Islet precursor cell (in vitro differentiated cells): ENCODE data around the gene MCC.
A peak's percentile ranks its signal among the peaks of the same experiment; 100 is the strongest.
"Not testable (repeated sequence)": the region's sequence is repeated elsewhere in the genome, so short reads cannot be mapped to it uniquely, and the experiment has no call there.

Experiments used
- DNase-seq: peaks from one replicate; pipeline ENCODE4 v3.0.0-alpha.2; 2018

Gene MCC

DNA sequence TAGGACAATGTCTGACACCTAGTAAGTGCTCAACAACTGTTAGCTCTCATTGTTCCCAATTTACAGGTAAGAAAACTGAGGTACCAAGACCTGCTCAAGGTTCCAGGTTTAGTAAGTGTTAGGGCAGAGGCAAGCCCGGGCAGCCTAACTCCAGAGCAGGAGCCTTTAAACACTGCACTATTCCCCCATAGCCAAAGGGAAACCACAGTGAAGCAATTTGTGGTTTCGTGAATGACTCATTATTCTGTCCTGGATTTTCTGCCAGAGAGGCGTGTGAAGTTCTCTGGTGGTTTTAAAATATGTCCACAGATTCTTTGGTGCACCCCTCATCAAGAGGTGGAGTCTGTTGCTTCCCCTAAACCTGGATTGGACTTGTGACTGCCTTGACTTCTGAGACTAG lies 1.0 kb upstream of the MCC start:
- peak; percentile 93 for DNase-seq

DNA sequence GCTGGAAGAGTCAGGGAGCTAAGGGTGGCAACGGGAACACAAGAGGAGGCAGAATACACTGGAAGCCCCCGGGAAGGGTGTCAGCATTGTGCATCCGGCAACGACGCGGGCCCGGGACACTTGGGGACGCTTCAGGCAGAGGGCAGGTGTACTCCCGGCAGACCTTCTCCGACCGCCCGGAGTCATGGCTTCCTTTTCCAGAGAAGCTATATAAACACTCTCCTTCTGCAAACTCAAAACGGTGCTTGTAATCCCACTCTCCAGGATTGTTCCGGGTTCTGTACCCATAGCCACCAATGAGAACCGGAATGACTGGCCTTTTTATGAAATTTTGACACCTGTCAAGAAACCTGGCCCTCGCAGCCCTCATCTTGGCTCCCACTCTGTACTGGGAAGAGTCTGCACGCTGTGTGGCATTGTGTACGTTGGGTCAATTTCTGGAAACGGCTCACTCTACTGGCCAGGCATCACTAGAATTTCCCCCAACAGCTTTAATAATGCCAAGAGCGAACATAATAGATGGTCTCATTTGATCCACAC lies 462 bp upstream of the MCC start:
- no peak for DNase-seq

DNA sequence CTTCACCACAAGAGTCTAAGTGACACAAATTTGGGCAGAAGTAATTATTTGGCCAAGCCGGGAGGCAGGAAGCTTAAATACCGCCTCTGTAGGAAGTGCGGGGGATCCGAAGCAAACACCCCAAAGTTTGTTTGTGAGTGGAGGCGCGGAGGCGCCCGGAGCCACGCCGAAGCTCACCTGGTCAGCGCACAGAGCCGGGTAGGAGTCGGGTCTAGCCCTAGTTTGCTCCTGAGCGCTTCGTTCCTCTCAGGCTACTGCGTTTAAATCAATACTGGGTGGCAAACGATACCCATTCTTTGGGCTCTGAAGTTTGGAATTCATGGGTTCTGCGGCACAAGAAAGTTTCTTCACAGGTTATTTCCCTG lies 855 bp downstream of the MCC start:
- peak; percentile 62 for DNase-seq

DNA sequence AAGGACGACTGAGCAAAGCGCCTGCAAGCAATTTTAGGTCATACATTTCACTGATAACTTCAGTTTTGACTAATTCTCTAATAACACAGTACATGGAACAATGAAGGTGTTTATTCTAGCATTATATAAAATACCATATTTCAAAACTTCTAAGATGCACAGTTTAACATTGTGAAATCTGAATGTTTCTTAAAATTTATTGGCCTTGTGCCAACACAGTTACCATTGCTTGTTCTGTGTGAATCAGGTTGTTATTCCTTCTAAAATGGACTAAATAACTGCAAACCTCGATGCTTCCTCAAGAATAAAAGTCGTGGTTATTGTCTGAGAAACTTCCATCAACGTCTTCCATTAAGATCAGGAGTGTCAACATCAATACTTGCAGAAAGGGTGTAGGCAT lies 8.0 kb downstream of the MCC start:
- no peak for DNase-seq

DNA sequence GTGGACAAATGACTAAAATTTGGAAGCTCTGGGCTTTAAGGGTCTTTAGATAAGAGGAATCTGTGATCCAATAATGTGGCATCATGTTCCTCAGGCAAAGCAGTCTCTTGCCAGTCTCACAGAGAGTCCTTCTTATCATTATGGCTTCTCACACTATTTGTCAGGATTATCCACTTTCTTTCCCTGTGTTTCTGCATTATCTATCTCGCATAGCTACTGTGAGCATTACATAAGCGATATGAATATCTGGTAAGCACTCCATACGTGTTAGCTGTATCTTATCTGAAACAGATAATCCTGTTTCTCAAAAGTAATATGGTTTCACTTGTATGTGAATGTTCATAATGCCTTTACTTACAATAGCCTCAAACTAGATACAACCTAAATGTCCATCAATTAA lies 9.6 kb downstream of the MCC start:
- no peak for DNase-seq

DNA sequence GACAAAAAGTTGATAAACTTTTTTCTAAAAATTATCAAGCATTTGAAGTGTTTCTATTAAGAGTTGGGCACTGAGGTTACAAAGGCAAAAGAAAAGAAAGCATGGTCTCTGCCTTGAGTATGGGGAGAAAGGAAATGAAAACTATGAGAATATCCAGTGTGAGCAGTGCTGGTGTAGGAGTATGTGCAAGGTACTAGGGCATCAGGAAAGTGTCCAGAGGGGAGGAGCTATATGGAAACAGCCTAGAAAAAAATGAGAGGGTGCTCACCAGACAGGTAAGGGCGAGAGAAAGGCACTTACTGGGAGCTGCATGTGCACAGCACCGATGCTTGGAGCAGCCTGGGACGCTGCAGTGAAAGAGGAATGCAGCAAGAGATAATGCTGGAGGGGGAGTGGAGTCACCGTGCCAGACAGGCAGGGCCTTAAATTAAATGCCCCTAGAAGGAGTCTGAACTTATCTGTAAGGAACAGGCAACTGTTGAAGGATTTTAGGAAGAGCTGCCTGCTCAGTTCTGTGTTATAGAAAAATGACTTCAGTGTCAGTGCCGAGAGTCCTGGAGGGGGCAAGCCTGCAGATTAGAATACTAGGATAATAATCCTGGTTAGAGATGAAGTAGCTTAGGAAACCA lies 14.0 kb downstream of the MCC start:
- peak; percentile 63 for DNase-seq

DNA sequence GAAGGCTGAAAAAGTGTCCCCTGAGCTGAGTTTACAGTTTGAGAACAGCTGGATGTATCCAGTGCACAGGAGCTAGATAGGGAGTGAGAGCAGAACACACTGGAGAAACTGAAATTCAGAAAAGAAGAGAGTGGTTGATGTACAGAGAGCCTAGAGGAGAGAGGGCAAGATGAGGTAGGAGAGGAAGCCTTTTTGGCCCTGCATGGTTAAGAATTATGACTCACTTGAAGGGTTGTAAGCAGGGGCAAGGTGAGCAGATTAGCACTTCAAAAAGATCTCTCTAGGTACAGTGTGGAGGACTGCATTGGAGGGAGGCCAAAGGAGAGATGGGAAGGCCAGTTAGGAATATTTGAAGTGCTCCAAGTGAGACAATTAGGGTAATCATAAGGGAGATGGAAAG lies 25.2 kb downstream of the MCC start:
- no peak for DNase-seq

DNA sequence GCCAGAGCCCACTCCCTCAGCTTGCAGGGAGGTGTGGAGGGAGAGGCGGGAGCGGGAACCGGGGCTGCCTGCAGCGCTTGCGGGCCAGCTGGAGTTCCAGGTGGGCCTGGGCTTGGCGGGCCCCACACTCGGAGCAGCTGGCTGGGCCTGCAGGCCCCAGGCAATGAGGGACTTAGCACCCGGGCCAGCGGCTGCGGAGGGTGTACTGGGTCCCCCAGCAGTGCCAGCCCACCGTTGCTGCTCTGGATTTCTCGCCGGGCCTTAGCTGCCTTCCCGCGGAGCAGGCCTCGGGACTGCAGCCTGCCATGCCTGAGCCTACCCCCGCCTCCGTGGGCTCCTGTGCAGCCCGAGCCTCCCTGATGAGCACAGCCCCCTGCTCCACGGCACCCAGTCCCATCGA lies 31.1 kb downstream of the MCC start:
- DNase-seq, result not testable (repeated sequence)

DNA sequence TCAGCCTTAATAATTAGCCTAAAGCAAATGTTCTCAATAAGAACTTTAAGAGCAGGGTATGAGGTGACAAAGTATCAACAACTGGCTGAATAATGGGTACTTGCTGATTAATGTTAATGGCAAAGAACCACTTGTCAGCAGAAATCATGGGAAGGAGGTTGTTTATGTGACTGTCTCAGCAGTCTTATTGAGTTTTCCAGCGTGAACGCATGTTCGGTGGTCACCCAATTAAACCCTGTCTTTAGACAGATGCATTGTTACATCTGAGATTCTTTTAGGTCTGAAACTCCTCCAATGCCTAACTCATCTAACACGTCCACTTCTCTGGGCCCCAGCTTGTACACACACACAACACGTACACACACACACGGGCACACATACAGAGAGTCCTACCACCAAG lies 35.3 kb downstream of the MCC start:
- no peak for DNase-seq

DNA sequence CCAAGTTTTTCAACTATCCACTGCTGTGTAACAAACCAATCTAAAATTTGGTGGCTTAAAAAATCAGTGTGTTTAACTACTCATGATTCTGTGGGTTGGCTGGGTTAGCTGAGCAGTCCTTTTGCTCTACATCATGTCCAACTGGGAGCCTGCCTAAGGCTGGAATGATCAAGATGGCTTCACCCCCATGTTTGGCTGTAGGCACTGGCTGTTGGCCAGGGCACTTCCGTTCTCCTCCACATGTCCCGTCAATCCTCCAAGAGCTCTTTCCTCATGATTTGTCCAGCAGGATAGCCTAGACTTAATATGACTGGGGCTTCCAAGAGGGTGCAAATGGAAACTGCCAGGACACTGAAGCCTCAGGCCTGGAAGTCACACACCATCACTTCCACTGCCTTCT lies 36.5 kb downstream of the MCC start:
- DNase-seq, result no peak

DNA sequence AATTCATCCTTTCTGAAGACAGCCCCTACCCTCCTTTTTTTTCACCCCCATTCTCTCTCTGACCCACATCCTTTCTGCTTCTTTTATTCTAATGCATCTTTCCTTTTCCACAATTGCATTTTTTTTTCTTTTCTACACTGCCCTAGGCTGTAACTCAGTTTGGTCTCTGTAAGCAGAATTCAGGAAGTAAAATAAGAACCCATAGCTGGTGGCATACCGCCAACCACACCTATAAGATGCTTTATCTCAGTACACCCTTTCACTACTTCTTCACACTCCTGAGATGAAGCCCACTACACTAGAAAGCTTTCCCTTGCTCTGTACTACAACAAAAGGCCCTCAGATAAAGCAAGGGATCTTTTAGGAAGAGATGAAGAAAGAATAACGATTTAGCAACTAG lies 37.3 kb downstream of the MCC start:
- no peak for DNase-seq

DNA sequence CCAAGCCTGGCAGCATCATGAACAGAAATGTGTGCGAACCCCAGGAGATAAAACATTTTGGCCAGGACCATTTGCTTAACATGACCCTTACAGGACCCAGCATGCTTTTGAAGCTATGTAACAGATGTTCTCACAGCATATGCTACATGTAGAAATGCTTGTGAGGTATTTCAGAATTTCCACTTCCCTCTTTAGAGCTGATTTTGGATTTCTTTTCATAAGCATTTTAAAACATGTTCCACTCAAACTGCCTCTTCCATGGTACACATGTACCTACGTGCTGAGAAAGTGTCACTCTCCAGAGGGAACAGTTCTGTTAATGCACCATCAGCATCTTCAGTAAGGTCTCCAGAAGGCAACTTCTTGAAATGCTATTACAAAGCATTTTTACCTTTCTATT lies 37.8 kb downstream of the MCC start:
- no peak for DNase-seq

DNA sequence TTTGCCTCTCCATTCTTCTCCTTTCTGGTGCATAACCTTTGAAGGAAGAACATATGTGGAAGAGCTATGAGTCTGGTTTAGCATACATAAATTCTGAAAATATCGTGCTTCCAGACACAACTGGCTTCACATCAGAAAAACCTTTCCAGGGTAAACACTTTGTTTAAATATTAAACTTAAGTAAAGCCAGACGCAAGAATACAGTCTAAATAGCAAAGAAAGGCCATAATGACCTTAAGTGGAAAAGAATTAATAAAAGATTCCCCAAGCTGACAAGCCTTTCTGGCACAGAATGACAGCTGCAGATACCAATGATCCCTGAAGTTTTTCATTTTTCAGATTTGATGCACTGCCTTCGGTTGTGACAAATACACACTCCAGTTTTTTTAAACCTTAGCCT lies 40.0 kb downstream of the MCC start:
- DNase-seq, result no peak

DNA sequence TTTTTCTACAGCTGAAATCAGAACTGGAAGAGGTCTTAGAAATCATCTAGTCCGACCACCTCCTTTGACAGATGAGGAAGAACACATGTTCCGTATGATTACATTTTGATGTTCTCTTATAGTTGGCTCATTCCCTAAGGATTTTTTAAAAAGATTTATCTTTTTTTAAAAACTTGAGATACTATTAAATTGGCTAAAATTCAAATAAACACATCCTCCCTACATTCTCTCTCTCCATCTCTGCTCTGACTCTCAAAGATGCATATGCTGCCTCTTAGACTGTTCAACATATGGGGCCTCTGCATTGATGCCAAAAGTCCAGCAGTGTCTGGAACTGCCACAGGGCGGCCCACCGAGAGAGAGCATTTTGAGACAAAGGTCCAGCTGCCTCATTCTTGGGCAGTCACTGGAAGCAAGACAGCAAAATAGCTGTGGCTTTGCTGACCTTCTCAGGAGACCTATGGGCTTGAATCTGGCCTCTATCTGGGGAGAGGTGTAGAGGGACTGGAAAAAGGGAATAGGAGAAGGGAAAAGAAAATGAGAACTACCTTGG lies 40.7 kb downstream of the MCC start:
- DNase-seq, result peak; percentile 74

DNA sequence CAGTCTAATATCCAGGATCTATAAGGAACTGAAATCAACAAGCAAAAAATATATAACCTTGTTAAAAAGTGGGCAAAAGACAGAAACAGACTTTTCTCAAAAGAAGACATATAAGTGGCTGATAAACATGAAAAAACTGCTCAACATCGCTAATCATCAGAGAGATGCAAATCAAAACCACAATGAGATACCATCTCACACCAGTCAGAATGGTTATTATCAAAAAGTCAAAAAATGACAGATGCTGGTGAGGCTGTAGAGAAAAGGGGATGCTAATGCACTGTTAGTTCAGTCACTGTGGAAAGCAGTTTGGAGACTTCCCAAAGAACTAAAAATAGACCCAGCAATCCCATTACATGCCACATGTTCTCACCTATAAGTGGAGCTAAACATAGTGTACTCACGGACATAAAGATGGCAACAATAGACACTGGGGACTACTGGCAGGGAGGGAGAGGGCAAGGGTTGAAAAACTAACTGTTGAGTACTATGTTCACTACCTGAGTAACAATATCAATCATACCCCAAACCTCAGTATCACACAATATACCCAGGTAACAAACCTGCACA lies 41.8 kb downstream of the MCC start:
- DNase-seq, result no peak

DNA sequence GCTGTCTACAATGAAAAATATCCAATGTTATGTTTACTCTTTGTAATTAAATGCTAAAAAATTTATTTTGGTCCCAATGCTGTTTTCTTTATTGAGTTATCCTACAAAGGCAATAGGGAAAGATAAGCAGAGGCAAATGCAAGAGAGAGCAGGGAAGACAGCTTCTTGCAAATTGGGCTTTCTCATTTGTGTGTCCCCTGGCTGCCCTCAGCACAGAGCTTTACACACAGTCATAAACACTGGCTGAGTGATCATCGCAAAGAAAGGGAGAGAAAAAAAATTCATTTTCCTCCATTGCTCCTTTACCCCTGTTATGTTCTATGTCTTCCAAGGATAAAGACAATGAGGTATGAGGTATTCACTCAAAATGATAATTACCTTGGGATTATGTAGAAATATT lies 51.1 kb downstream of the MCC start:
- no peak for DNase-seq

DNA sequence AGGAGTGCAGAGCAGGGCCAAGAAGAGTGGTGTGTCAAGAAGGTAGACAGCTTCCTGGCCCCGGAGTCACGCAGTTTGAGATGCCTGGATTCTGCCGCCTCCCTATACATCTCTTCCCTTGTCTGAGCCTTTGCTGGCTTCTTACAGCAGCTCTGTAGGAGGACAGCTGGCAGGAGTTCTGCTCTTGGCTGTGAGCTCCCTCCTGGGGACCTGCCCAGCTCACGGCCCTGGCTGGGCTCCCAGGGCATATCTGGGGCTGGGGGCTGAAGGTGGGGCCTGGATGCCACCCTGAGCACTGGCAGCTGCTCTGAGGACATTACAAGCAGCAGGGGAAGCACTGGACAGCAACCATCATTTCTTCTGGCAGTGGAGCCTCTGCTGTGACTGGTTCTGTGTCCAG lies 52.7 kb downstream of the MCC start:
- DNase-seq, result no peak

DNA sequence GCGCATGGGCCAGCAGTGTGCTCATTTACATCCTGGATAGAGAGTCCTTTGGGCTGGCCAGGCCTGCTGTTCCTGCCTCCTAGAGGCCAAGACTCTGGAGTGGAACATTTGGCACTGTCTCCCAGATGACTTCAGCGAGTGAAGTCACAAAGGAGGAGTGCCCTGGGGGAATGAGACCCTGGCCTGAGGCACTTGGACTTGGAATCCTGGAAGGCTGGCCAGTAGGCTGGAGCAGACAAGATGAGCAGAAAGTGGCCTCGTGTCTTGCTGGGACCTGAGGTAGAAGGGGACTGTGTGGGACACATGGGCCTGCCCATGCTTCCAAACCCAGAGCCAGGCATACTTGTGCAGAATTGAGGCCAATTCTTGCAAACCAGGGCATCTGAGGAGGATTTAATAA lies 53.4 kb downstream of the MCC start, which contains the start of gene TSSK1B:
Gene TSSK1B (minus strand): TSS at position 101 of the 400 bp plus-strand sequence. CDS start 150 bp downstream, outside the sequence.
- DNase-seq, result no peak

DNA sequence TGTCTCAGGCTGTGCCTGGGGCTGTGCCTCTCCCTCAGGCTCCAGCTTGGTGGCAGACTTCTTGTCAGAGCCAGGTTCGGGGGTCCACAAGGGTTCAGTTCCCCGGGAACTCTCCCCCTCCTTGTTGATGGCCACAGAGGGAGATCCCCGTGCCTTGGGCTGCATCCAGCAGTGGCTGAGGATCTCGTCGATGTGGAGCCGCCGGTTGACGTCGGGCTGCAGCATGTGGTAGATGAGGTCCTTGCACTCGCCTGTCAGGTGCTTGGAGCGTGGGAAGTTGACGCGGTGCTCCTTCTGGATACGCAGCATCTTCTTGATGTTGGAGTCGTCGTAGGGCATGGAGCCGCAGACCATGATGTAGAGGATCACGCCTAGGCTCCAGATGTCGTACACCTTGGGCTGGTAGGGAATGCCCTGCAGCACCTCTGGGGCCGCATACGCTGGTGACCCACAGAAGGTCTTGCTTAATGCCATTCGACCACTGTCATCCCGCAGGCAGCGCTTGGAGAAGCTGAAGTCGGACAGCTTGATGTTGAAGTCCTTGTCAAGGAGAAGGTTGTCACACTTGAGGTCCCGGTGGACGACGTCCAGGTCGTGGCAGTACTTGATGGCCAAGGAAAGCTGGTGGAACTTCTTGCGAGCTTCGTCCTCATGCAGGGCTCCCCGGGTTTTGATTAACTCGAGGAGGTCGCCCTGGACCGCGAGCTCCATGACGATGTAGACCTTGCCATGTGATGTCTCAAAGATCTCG lies 54.2 kb downstream of the MCC start:
- DNase-seq, result no peak

DNA sequence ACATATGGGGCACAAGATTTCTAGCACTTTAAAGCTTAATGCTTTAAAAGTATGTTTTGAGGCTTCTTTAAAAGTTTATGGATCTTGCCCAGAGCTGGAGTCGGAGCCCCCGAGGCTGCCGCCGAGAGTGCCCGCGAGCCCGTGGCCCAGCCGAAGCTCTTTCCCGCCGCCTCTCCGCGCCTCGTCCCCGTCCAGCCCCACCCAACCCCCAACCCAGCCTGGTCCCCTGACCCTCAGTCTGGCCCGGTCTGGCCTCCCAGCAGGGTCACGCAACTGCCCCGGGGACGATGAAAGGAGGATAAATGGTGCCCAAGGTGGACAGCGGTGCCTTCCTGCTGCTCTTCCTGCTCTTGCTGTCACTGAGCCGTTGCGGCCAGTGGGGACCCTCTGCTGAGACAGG lies 55.2 kb downstream of the MCC start:
- DNase-seq, result no peak

DNA sequence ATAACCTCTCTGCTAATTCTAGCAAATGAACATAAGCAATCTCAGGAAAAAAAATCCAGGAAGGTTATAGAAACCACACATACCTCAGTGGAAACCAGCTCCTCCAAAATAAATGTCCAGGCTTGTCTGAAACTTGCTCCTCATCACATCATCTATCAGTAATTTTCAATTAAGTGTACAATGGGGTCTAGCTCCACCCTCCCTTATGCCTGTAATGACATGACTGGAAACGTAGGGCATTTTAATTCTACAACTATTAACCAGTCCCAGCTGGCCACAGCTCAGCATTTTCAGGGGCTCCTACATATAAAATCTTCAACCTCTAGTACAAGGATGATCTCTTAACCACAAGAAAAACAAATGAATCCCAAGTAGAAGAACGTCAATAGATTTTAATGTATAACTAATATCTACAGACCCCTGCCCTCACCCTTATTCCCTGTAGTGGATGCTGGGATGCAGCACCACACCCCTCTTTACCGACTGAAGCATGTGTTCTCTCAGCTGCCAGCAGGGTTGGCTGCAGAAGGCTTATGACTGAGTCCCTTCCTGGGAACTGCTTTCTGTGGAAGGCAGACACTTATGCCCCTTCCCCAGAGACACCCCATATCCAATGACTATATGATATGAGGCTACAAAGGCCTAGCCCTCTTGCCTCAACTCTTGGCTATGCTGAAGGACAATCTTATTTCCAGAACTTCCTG lies 60.2 kb downstream of the MCC start:
- no peak for DNase-seq

DNA sequence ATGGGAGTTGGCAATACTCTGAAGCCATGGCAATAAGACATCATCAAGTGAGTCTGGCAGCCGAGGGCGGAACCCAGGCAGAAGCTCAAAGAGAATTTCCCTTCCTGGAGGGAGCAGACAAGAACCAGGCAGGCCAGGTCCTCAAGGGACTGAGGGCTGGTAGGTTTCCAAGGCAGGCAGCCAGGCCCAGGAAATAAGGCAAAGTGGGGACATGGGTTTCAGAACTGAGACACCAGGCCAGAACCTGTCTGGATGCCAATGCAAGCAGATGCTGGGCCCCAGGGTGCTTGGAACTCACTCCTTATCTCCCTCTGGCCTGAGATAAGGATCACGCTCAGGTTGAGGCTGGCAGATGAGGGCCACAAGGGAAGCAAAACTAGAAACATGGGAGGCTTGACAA lies 62.3 kb downstream of the MCC start:
- DNase-seq, result no peak

DNA sequence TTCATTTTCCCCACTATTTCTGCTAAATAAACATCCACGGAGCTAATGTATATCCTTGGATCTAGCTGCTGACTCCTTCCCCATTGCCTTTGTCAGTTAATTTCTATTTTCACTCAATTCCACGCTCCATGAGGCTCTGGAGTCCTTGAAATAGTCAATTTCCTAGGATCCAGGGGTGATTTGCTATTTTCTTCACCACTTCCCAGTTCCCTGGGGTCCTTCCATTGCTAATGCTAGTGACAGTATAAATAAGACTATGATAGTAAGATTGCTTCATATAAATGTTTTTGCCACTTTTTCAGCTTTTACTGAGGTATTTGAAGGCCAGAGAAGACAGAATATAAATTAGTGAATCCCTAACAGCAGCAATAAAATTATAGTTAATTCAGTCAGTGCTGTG lies 66.6 kb downstream of the MCC start:
- DNase-seq, result no peak
